PC-9 (cell line): ENCODE measurements around the gene ATP8B1. TPM values are rescaled to one million over a fixed set of nuclear protein-coding genes. Genes with fewer than 3 reads are reported as not detected.
"Not testable (repeated sequence)": the region's sequence is repeated elsewhere in the genome, so short reads cannot be mapped to it uniquely, and the experiment has no call there.

ENCODE experiments used
- BruUV-seq: library from RNA; stranded (reverse); fragments of 400-500 nt; replicated peaks from 2 replicates; lab custom pipeline; 2021; lab: Mats Ljungman, UMichigan
- CTCF ChIA-PET: fragments of 300-600 bp; sonication (Branson Sonifier 250); formaldehyde crosslinking; loops from one replicate; lab custom pipeline; 2022; ENCODE audit warnings: antibody characterized with exemption; lab: Charles Lee
- POLR2A ChIA-PET: fragments of 300-600 bp; sonication (Branson Sonifier 250); formaldehyde crosslinking; loops from one replicate; lab custom pipeline; 2022; ENCODE audit warnings: antibody characterized with exemption; ENCODE audit not compliant: unreplicated experiment; lab: Charles Lee
- DNase-seq, 2 experiments: peaks; one replicate each; pipeline versions ENCODE4 v3.0.0 to v3.0.0-alpha.2; 2015 to 2022; ENCODE audit warnings: mixed read lengths in 1 of 2
- H2AFZ ChIP-seq: fragments of 200-600 bp; sonication (generic); 2 replicates; pipeline ENCODE4 v1.8.1; 2017; ENCODE audit warnings: antibody characterized with exemption
- H3F3A ChIP-seq: fragments of 200-600 bp; sonication (generic); 2 replicates; pipeline ENCODE4 v1.8.1; 2017; ENCODE audit warnings: antibody characterized with exemption, mild to moderate bottlenecking, low read depth; ENCODE audit not compliant: insufficient read depth
- H3K27ac ChIP-seq: fragments of 200-600 bp; sonication (generic); 2 replicates; pipeline ENCODE4 v1.6.1; 2016; ENCODE audit warnings: mixed run types
- H3K27me3 ChIP-seq: fragments of 200-600 bp; sonication (generic); 2 replicates; pipeline ENCODE4 v1.6.1; 2016; ENCODE audit warnings: low read depth, mixed run types; ENCODE audit not compliant: insufficient read depth
- H3K36me3 ChIP-seq: fragments of 200-600 bp; sonication (generic); 2 replicates; pipeline ENCODE4 v1.6.1; 2016; ENCODE audit warnings: low read depth, mixed run types
- H3K4me1 ChIP-seq: fragments of 200-600 bp; sonication (generic); replicated peaks from 2 replicates; pipeline ENCODE4 v1.6.1; 2016; ENCODE audit warnings: mixed run types; ENCODE audit not compliant: insufficient read depth
- H3K4me2 ChIP-seq: fragments of 200-600 bp; sonication (generic); 2 replicates; pipeline ENCODE4 v1.6.1; 2017; ENCODE audit warnings: mixed run types
- H3K4me3 ChIP-seq: fragments of 200-600 bp; sonication (generic); 2 replicates; pipeline ENCODE4 v1.6.1; 2016; ENCODE audit warnings: mixed run types
- H3K79me2 ChIP-seq: fragments of 200-600 bp; sonication (generic); 2 replicates; pipeline ENCODE4 v1.6.1; 2017; ENCODE audit warnings: low read depth, mixed run types
- H3K9me2 ChIP-seq: fragments of 200-600 bp; sonication (generic); 2 replicates; pipeline ENCODE4 v1.8.1; 2017; ENCODE audit warnings: mild to moderate bottlenecking; ENCODE audit not compliant: insufficient read depth
- H3K9me3 ChIP-seq: fragments of 200-600 bp; sonication (generic); 2 replicates; pipeline ENCODE4 v1.8.1; 2016; ENCODE audit warnings: low read depth; ENCODE audit not compliant: insufficient read depth
- H4K20me1 ChIP-seq: fragments of 200-600 bp; sonication (generic); 2 replicates; pipeline ENCODE4 v1.8.1; 2017; ENCODE audit not compliant: insufficient read depth
- CTCF ChIP-seq: fragments of 200-600 bp; sonication (generic); conservative IDR thresholded peaks from 2 replicates; pipeline ENCODE4 v1.6.1; 2017; ENCODE audit warnings: mixed run types, antibody characterized with exemption, mild to moderate bottlenecking, moderate library complexity
- EZH2 ChIP-seq: fragments of 200-600 bp; sonication (generic); IDR thresholded peaks from 2 replicates; pipeline ENCODE4 v1.8.0; 2017; ENCODE audit warnings: antibody characterized with exemption, low read depth
- intact Hi-C: fragments of 100-400 bp; cut with micrococcal nuclease; formaldehyde crosslinking; loops from one replicate; pipeline ENCODE4 v1.10.0; 2022; ENCODE audit not compliant: unreplicated experiment
- total RNA-seq: library from RNA; stranded (reverse); gene quantifications from 2 replicates; pipeline ENCODE4 v1.2.3, GENCODE V29; 2021

The ATP8B1 gene
- total RNA-seq, 1 experiment from 2014 or later, result 23.4 TPM

GRCh38 chr18:57727952-57728807, 74.9 kb downstream of the ATP8B1 start:
- peaks cover 8% of the 10 kb centered on the region for H3K9me3 ChIP-seq
- H3K4me2 ChIP-seq, result peak overlapping the region; percentile 54
- no TSS peak for BruUV-seq
- H2AFZ ChIP-seq, result no peak overlapping the region
- no peak for TF ChIP-seq EZH2
- TF ChIP-seq CTCF, result no peak
- ChIA-PET CTCF (no interaction called here), POLR2A (no interaction called here)
- peaks cover 28% of the 10 kb centered on the region for H3F3A ChIP-seq
- H4K20me1 ChIP-seq, result no peaks in the 10 kb centered on the region
- H3K4me1 ChIP-seq, result peaks cover 22% of the 10 kb centered on the region
- H3K27ac ChIP-seq, result peak overlapping the region; percentile 83
- H3K27me3 ChIP-seq, result no peaks in the 10 kb centered on the region
- H3K36me3 ChIP-seq, result peaks cover 12% of the 10 kb centered on the region
- intact Hi-C loops, result no loop called here
- DNase-seq, result no peak
- H3K79me2 ChIP-seq, result peaks cover 32% of the 10 kb centered on the region
- H3K4me3 ChIP-seq, result no peak overlapping the region
- H3K9me2 ChIP-seq, result no peaks in the 10 kb centered on the region

GRCh38 chr18:57719211-57719935, 83.7 kb downstream of the ATP8B1 start:
- H3K27me3 ChIP-seq, H3K4me2 ChIP-seq, H3K36me3 ChIP-seq, H4K20me1 ChIP-seq, DNase-seq, POLR2A ChIA-PET, H2AFZ ChIP-seq, BruUV-seq, intact Hi-C loops, H3K9me3 ChIP-seq, H3K27ac ChIP-seq, CTCF ChIA-PET, H3K9me2 ChIP-seq, H3K4me3 ChIP-seq: not testable (repeated sequence)
- Histone ChIP-seq H3K79me2 (peaks cover 32% of the 10 kb centered on the region), H3F3A (peaks cover 33% of the 10 kb centered on the region), H3K4me1 (peaks cover 28% of the 10 kb centered on the region)

- Histone ChIP-seq H3F3A (peaks cover 45% of the 10 kb centered on the region), H3K4me2 (peak overlapping the region; percentile 59), H3K4me1 (peaks cover 55% of the 10 kb centered on the region), H3K79me2 (peaks cover 44% of the 10 kb centered on the region), H3K27me3 (no peaks in the 10 kb centered on the region), H3K9me3 (peaks cover 5% of the 10 kb centered on the region), H3K4me3 (no peak overlapping the region), H4K20me1 (no peaks in the 10 kb centered on the region), H3K27ac (peak overlapping the region; percentile 85), H2AFZ (no peak overlapping the region), H3K9me2 (no peaks in the 10 kb centered on the region), H3K36me3 (peaks cover 13% of the 10 kb centered on the region; the same call in 1 of the 2 replicates)
- BruUV-seq, result no TSS peak
- no peak for TF ChIP-seq CTCF
- TF ChIP-seq EZH2, result no peak
- DNase-seq, result no peak
- CTCF ChIA-PET, result no interaction called here
- intact Hi-C loops, result no loop called here
- POLR2A ChIA-PET, result no interaction called here
These were observed 86.6 kb downstream of the ATP8B1 start for GRCh38 chr18:57716549-57716948.
